Muscle of arm (tissue), 12 donors: ENCODE results near the gene RAB20. TPM values are rescaled to one million over a fixed set of nuclear protein-coding genes. Genes with fewer than 3 reads are reported as not detected.

ENCODE experiments used
- polyA plus RNA-seq, 12 donors: library from polyadenylated mRNA; unstranded; fragments of 120-200 nt; gene quantifications; one replicate each; pipeline ENCODE4 v1.2.1, GENCODE V29; 2013; ENCODE audit not compliant: insufficient read length in 12 of 12

The RAB20 gene
- polyA plus RNA-seq, 12 donors, result 1.4 to 7.3 (median 2.3) TPM; not detected in 1

Other genes with a start within 250 kb of the RAB20 start
- gene NAXD, start 53.8 kb upstream of the RAB20 start, polyA plus RNA-seq, result 10 to 100 TPM in 11 of 12 donors, not detected in 1; 22.9 to 30.6 (median 27.5) TPM
- gene CARS2, start 144.4 kb upstream of the RAB20 start, polyA plus RNA-seq, result 10 to 100 TPM in 11 of 12 donors, not detected in 1; 36.5 to 89.1 (median 51.6) TPM
- 10 to 100 TPM in 9 of 12 donors, 1 to 10 TPM in 2, not detected in 1; 9.2 to 21.9 (median 10.7) TPM for gene ING1, start 152.0 kb upstream of the RAB20 start, polyA plus RNA-seq